GM19397 (cell line): Measurements from ENCODE around the gene PARM1.

Source experiments
- ATAC-seq: cut with Tn5 transposase; IDR thresholded peaks from one replicate; pipeline ENCODE4 v1.9.1; 2021; ENCODE audit warnings: mild to moderate bottlenecking, moderate library complexity; ENCODE audit not compliant: unreplicated experiment

PARM1 gene

DNA sequence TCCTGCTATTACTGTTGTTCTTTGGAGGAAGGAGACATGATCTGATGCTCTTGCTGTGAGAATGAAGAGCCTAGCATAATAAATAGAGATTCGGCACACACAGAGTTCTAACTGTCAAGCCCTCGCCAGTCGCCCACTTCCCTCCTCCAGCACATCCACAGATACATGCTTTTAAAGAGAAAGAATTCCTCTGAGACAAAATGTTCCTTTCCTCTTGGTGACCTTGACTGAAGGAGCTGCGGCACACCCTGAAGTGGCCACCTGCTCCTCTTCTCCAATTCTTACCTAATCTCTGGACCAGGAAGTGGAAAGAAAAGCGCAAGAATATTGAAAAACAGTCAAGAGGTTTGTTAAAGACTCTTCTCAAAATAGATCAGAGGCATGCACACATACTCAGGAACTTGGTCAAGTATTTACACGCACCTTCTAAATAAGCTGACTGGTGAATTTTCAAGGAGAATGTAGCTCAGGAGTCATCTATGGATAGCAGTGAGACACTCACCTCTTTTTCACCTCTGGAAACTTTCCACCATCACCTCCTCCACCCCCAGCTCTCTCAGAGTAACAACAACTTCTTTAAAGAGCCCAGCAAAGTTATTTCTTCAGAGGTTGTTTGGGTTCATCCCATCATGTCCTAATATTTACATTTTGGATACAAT lies 95.4 kb downstream of the PARM1 start:
- ATAC-seq, result no peak

DNA sequence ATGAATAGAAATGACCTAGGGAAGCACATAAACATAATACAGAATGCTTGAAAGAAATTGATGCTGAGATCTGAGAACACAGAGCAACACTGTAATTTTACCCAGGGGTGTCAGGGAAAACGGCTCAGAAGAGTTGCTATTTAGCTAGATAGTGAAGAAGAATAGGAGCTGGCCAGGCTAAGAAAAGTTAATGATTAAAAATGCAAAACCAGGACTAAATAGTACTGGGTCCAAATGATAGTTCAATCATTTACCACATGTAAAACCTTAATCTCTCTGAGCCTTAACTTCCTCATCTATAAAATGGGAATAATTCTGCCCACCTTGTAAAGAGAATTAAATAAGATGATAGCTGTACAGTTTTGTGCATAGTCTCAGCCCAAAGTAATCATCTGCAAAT lies 97.1 kb downstream of the PARM1 start:
- ATAC-seq, result no peak

DNA sequence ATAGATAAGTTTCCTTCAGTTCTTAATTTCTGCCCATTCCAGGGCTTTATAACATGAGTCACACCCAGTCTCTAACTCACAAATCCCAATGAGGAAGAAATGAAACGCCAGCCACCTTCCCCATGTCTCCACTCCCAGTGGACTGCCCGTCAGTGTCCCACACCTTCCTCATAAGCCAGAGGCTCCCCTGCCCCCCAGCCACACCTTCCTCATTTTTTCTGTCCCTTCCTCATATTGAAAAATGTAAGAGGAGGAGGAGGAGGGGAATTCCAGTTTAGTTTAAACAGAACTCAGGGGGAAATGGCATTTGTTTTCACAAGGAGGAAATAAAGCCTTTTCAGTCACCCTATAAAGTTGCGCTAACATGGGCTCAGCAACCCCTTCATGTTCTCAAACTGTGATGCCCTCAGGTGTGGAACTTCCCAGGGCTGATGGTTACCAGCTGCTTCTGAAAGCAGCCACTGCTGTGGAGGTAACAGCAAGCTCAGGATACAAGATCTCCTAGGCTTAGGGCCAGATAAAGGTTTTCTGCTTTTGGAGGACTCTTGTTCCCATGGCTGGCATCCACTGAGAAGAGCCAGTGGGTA lies 97.8 kb downstream of the PARM1 start:
- ATAC-seq, result no peak

DNA sequence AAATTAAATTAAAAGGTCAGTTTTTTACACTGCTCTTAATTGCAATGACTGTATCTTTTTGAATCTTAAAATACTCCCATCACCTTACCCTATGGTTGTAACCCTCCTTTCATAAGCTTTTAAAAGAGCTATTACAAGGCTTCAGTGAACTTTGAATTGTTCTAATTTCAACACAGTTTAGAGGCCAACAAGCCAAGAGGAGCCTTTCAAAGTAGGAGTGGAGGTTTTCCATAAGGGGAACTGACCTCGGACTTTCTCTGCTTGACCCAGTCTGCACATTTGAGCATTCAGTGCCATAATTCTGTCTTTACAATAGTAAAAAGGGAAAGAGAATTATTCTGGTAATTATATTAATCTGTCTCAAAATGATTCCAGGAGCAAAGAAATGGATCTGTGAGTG lies 98.9 kb downstream of the PARM1 start:
- ATAC-seq, result no peak

DNA sequence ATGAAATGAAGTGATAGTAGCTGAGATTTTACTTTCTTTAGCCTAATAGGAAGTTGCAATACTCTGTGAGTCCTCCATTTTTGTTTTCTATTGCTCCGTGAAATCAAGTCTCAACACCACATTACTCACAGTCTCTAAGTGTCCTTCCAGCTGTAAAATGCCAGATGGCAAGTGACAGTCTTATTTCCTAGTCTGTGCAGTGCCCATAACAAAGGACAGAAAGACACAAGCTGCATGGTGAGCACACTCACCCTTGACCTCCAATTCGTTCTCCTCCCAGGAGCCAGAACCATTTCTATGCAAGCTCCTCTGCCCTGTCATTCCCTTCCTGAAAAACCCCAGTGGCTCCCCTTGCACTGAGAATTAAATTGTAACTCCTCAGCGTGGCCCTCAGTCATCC lies 101.6 kb downstream of the PARM1 start:
- no peak for ATAC-seq

DNA sequence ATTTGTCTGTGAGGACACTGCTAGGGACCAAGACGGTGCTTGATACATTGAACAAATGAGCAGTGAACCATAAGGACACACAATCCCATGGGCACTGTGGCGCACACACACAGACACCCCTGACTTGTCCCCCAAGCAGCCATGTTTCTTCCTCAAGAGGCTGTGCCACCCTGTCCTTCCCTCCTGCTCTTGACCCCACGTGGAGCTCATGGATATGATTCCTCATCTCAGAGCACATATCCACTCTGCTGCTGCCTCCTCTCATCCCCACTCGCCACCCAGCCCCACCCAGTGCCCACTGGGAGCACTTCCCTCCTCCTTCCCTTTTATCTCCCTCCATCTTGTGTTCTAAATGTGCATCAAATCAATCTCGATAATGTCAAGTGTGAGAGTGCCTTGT lies 102.4 kb downstream of the PARM1 start:
- ATAC-seq, result no peak

DNA sequence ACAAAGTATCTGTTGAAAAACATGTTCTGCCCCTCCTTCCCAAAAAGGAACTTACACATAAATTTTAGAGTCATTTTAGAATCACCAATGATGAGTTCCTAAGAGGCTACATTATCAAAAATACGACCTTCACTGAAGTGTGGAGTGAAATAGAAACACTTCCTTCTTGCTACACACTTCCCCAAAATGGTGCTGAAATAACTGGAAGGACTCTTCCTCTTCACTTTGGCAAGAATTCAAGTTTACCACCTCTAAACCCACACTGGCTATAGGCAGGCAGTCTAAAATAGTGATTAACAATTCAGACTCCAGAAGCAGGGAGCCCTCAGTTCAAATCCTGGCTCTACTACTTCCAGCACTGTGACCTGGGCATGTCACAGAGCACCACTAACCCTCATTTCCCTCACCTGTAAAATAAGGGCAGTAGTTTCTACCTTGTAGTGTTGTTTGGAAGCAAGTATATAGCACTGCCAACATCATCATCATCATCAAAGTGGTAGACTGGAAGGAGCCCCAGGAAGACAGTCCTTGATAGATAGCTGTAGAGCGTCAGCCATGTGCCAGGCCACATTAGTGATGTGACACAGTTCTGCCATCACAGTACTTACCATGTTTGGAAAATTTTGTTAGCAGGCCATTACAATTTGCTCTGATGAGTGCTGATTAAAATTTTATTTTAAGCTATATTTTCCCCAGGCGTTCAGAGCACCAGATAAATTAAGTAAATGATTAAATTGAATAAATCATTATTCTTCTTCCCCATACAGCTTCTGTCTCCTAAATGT lies 103.3 kb downstream of the PARM1 start:
- no peak for ATAC-seq

DNA sequence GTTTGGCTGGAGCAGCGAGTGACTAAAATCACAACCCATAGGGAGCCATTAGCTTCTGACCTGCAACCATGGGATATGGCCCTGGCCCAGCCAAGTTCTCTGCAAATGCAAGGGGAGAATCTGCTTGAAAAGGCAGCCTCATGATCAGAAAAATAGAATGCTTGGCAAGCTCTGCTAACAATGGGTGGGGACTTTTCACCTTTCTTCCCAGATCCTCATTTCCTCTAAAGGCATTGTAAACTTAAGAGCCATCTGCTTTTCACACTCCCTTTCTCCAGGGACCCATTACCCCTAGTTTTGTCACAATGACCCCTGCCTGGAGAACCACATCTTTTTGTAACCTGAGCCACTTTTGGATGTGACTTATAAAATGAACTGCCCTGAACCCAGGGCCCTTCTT lies 104.3 kb downstream of the PARM1 start:
- ATAC-seq, result no peak

DNA sequence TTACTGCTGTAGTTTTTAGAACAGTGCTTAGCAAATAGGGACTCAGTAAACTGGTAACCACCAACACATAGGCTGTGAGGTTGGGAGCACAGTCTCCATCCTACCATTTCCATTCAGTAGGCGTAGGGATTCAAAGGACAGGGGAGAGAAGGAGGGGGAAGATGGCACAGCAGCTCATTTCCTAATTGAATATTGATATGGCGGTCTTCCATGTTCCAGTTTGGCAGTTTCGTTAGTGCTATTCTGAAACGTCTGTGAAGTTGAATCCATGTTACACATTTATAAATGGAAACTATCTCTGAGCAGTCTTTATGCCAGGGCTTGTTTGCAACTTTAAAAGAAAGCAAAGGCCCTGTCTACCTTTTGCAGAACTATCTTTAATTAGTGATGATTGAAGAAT lies 105.5 kb downstream of the PARM1 start:
- ATAC-seq, result no peak

DNA sequence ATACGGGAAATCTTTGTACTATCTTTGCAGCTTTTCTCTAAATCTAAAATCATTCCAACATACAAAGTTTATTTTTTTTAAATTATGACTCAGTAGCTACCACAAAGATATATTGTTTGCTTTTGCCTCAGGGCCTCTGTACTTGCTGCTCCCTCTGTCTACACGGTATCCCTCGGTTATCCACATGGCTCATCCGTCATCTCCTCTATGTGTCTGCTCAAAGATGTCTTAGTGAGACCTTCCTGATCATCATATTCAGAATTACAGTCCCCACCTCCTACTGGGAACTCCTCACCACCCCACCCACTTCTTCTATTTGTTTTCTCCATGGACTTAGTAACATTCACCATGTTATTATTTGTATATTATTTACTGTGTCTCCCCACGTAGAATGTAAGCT lies 107.8 kb downstream of the PARM1 start:
- no peak for ATAC-seq

DNA sequence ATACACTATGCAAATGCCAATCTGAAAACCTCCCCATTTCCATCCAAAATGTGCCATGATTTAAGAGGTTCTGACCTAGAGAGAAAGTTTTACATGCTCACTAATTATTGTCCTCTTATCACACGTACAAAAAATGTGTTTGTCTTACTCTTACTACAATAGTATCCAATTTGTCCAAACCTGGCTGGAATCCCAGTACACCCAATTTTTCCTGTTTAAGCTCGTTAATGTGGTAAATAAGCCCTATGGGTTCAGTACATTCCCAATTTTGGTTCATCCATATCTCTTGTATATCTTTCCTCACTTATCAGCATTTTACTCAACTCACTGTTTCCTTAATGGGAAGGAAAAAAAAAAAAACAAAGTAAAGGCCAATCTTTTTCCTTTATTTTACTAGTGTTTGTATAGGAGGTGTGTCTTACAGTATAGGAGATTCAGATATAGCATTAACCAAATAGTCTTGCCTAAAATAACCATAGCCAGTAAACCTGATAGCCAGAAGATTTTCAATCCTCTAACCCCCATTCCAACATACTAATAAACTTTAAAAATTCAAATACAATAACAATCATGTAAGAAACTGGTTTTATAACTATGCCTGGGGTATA lies 109.8 kb downstream of the PARM1 start:
- no peak for ATAC-seq

DNA sequence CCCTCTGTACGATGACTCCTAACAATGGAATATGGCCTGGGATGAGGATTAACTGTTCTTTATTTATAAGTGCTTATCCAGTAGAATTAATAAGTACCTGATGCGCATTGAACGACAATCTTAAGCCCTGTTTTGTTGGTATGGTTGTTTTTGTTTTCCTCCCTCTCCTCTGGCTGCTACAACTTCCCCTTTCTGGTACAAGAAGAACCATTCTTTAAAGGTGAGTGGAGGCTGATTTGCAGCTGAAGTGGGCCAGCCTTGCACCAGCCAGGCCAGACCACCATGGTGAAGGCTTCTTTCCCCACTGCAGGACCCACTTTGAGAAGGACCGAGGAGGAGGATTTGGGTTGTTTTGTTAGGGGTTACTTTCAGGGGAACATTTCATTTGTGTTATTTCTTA lies 113.3 kb downstream of the PARM1 start:
- ATAC-seq, result no peak

DNA sequence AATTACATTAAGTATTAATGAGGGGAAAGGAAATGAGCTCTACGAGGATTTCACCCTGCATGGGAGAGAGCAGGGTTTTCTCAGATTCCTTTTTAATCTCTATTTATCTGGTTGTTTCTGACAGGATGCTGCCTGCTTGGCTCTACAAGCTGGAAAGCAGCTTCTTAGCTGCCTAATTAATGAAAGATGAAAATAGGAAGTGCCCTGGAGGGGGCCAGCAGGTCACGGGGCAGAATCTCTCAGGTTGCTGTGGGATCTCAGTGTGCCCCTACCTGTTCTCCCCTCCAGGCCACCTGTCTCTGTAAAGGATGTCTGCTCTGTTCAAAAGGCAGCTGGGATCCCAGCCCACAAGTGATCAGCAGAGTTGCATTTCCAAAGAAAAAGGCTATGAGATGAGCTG lies 113.7 kb downstream of the PARM1 start:
- no peak for ATAC-seq

DNA sequence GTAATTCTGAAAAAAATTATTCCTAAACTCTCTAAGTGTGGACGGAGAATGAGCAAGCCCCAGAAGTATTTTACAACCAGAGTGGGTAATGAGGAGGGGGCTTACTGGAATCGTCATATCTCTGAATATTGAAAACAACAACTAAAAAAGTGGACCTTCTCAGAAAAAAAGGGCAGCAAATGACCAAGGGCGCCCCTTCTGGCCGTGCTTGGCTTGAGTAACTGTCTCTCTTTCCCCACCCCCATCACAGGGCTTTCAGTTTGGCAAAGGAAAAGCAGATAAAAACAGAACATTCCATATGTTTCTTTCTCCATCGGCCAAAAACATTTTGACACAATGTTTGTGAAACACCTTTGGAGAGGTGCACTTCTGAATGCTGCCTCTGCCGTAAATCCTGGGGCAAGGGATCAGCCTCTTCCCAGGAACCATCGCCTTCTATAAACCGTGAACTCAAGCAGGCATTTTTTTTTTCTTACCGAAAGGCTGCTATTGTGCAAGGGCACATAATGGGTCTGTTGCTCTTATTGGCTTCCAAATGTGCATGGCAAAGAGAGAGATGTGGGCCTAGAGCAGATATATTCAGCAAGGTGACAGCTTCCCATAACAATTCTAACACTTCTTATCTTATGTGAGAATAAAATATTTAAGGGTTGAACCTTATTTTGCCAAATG lies 115.4 kb downstream of the PARM1 start:
- no peak for ATAC-seq

DNA sequence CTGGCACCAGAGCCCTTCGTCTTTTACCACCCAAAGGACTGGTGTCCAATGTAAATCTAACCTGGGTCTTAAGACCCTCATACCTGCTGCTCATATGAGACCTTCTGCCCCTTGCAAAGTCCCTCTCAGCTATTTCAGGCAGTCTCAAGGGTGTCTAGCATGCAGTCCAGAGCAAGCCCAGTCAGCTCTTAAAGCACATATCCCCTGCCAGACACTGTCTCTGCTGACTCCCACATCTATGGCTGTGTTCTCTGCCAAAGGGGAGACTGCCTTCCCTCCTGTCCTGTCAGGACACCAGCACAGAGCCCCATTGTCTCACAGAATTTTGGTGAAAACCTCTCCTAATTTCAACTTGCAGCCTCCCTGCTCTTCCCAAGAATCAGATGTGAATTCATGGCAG lies 118.5 kb downstream of the PARM1 start:
- no peak for ATAC-seq

DNA sequence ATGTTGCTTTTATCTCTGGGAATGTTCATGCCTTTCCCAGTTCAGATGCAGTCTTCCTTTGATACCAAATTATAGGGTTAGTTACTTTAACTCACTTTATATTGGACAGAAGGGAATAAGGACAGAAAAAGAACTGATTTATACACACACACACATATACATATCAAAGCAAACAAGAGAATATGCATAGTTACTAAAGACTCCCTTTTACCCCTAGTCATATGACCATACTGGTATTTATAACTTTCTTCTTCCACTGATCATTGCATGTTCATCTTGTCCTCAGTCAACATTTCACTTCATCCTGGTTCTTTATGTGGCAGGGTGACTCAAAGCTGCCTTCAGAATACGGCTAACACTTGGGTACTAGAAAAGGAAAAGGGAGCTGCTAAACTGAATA lies 120.4 kb downstream of the PARM1 start:
- no peak for ATAC-seq

DNA sequence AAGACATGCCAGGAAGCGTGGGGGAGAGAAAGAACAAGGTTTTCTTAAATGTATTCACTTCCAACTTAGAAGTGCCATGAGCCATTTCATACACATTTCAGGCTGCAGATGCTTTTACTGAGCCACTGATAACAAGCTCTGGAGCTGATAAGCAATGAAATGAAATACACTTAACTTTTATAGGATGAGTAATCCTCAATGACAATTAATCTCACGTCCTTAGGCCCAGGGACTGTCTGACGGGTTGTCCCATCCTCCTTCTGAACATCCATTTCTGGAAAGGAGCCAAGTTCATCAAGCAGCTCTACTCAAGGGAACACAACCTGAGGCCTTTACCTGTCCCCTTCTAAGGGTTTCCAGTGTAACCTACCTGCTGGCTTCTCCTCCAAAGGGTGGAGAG lies 121.2 kb downstream of the PARM1 start:
- no peak for ATAC-seq

DNA sequence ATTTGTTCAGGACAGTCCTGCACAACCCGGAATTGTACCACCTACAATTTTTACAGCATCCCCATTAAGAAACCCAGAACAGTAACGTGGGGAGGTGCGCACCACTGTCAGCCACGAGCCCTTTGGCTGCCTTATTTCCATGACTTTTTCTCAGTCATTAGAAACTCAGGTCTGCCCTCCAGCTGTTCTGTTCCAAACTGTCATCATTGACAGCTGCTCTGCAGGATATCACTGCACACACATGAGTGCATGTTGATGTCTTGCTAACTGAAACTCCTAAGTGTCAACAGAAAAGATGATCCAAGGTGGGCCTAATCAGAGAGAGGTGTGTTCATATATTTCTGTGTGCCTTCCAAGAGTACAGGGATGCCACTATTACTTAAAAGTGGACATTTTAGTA lies 123.4 kb downstream of the PARM1 start:
- no peak for ATAC-seq

DNA sequence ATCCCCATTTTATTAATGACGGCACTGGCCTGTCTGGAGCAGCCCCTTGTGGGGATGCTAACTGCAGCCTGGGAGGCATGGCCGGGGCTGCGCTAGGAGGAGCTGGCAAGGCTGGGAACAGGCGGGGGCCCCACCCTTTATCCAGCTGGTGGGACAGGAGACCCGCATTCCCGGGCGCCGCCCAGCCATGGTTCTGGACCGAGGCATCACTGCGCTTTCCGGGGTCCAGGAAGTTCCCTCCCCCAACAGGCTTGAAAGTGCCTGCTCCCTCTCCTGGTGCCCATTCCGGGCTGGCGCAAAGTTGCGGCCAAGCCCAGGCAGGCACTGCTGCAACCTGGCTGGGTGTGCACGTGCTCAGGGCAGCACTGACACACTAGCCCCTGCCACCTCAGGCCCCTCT lies 124.5 kb downstream of the PARM1 start:
- no peak for ATAC-seq

DNA sequence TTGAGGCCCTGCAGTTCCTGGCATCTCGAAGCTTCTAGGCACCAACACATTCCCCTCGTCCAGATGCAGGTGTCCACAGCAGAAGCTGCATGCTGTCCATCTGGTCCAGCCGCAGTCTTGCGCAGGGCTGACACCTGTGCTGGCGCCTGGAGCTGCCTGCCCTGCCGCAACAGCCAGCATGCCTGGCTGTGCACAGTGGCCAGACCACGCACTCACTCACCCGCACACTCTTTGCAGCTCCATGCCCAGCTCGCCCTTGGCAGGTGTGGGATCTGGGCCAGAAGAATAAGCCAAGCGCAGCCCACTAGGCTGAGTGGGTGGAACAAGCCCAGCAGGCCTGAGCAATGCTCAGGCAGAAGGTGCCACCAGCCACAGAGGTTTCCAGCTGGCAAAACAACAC lies 125.6 kb downstream of the PARM1 start:
- ATAC-seq, result no peak

DNA sequence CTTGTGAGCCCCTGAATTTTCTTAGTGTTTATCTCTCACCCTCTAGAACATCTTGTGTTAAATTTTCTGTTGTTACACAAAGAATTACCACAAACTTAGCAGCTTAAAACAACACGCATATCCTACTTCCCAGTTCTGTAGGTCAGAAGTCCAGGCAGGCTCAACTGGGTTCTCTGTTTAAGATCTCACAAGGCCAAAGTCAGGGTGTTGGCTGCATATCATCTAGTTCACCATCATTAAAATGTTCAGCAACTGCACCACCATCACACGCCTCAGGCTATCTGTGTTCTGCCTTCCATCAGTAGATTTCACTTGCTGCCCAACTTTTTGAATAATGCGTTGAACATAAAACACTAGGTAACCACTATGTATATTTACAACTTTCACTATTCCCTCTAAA lies 130.5 kb downstream of the PARM1 start:
- no peak for ATAC-seq
